Adrenal gland (tissue), 12 donors: ENCODE measurements around the gene RBMS1. TPM values are rescaled to one million over a fixed set of nuclear protein-coding genes. Genes with fewer than 3 reads are reported as not detected.

Experiments used
- DNase-seq, 7 donors: peaks; one replicate each; pipeline ENCODE4 v3.0.0-alpha.2; 2019 to 2020
- H3K27ac ChIP-seq, 5 donors: fragments of 200-600 bp; sonication (generic) in 4 of 5; 1 replicate in 3 of 5; 2 replicates in 2 of 5; pipeline versions ENCODE4 v1.5.1 to v1.8.0; 2016 to 2020; ENCODE audit warnings: mild to moderate bottlenecking in 1 of 5
- H3K27me3 ChIP-seq: fragments of 200-600 bp; 2 replicates; pipeline ENCODE4 v1.8.0; 2021
- H3K36me3 ChIP-seq, 2 donors: fragments of 200-600 bp; replicated peaks in 1 of 2; 1 replicate in 1 of 2; 2 replicates in 1 of 2; pipeline versions ENCODE4 v1.5.1 to v1.8.0; 2018 to 2022
- H3K4me1 ChIP-seq, 2 donors: fragments of 200-600 bp; replicated peaks in 1 of 2; 1 replicate in 1 of 2; 2 replicates in 1 of 2; pipeline versions ENCODE4 v1.5.1 to v1.8.0; 2018 to 2021
- H3K4me3 ChIP-seq, 4 donors: fragments of 200-600 bp; sonication (generic) in 3 of 4; one replicate each; pipeline ENCODE4 v1.5.1; 2016 to 2018
- H3K9me3 ChIP-seq, 3 donors: fragments of 200-600 bp; sonication (generic) in 1 of 3; replicated peaks in 1 of 3; 1 replicate in 2 of 3; 2 replicates in 1 of 3; pipeline versions ENCODE4 v1.5.1 to v1.8.0; 2016 to 2021
- POLR2A ChIP-seq, 2 donors: fragments of 450-650 bp; IDR thresholded peaks; one replicate each; pipeline ENCODE4 v1.6.1; 2017; ENCODE audit warnings: antibody characterized with exemption in 2 of 2, mild to moderate bottlenecking in 2 of 2, moderate library complexity in 1 of 2
- WGBS, 4 donors: extraction: QIAGEN DNeasy Blood & Tissue Kit in 2 of 4; methylation state at CpG; one replicate each; pipeline versions ENCODE4 v1.1.5 to v1.1.7; 2013 to 2017; 5-methylcytosine and 5-hydroxymethylcytosine counted together
- intact Hi-C, 2 donors: fragments of 100-400 bp; cut with DNase I; formaldehyde crosslinking; loops; one replicate each; pipeline versions ENCODE4 v1.14.1 to v1.15.0; 2022 to 2023
- polyA plus RNA-seq, 3 donors: library from polyadenylated mRNA; stranded (reverse); fragments of 200-250 nt in 2 of 3; fragments of 350-450 nt in 1 of 3; fragmentation: Illumina TruSeq in 1 of 3; extraction: RNeasy Lipid Tissue Mini Kit (QIAGEN cat#74804) in 1 of 3; gene quantifications; one replicate each; pipeline ENCODE4 v1.2.3, GENCODE V29; 2013 to 2014
- total RNA-seq, 9 donors: library from RNA; depleted of rRNA in 4 of 9; stranded (reverse); fragments of >200 nt in 4 of 9; fragments of 120-200 nt in 1 of 9; fragmentation: NEBNext Ultra II Directional in 1 of 9; extraction: Animal tissue kit (Norgen Biotek cat#: 25700) in 1 of 9; gene quantifications; one replicate each; pipeline versions ENCODE4 v1.1.0 to v1.2.4, GENCODE V29; 2013 to 2023
- TF ChIP-seq, protein P1 (sequence below), 6 experiments: fragments of 450-650 bp in 4 of 6; fragments of 200-600 bp in 2 of 6; sonication (generic) in 1 of 6; IDR thresholded peaks; 1 replicate in 5 of 6; 2 replicates in 1 of 6; pipeline versions ENCODE4 v1.5.1 to v1.8.0; 2016 to 2021; ENCODE audit warnings: antibody characterized with exemption in 6 of 6, mild to moderate bottlenecking in 2 of 6, moderate library complexity in 1 of 6
- donor health status: healthy with polysubstance abuse.
- donor health status: Bipolar disorder and iron deficiency.
- donor health status: DM: yes; HTN: yes; CAD: no.
- donor health status: DM: no; HTN: no; CAD: no.
- donor health status: DM: no; HTN: no; CAD: no.
- donor health status: DM: yes; HTN: yes; CAD: no.

RBMS1 gene
- total and polyA plus RNA-seq, 12 donors: 24.2 to 62.1 (median 37.1) TPM

- Histone ChIP-seq H3K4me3 (no peak overlapping the region), H3K27ac (no peak overlapping the region), H3K4me1 (peaks cover 0 to 35% of the 10 kb centered on the region in 2 donors), H3K36me3 (peaks cover 0 to 28% of the 10 kb centered on the region in 2 donors), H3K27me3 (no peaks in the 10 kb centered on the region), H3K9me3 (no peaks in the 10 kb centered on the region)
- DNase-seq: no peak
- 78 to 86% (median 83%) methylated on average over 2 of the region's 2 CpGs for WGBS, 4 donors
- TF ChIP-seq POLR2A (IDR thresholded peaks at IDR 0.05): no peak
- TF ChIP-seq, protein P1, sequence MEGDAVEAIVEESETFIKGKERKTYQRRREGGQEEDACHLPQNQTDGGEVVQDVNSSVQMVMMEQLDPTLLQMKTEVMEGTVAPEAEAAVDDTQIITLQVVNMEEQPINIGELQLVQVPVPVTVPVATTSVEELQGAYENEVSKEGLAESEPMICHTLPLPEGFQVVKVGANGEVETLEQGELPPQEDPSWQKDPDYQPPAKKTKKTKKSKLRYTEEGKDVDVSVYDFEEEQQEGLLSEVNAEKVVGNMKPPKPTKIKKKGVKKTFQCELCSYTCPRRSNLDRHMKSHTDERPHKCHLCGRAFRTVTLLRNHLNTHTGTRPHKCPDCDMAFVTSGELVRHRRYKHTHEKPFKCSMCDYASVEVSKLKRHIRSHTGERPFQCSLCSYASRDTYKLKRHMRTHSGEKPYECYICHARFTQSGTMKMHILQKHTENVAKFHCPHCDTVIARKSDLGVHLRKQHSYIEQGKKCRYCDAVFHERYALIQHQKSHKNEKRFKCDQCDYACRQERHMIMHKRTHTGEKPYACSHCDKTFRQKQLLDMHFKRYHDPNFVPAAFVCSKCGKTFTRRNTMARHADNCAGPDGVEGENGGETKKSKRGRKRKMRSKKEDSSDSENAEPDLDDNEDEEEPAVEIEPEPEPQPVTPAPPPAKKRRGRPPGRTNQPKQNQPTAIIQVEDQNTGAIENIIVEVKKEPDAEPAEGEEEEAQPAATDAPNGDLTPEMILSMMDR (IDR thresholded peaks at IDR 0.05): no peak
- intact Hi-C loops: no loop called here
Observed at GRCh38 chr2:160288324-160288723, 205.3 kb downstream of the RBMS1 start.

- Histone ChIP-seq H3K9me3 (no peaks in the 10 kb centered on the region), H3K27me3 (no peaks in the 10 kb centered on the region), H3K4me3 (no peak overlapping the region), H3K36me3 (peaks cover 0 to 22% of the 10 kb centered on the region in 2 donors), H3K4me1 (peaks cover 0 to 28% of the 10 kb centered on the region in 2 donors), H3K27ac (no peak overlapping the region)
- TF ChIP-seq POLR2A (IDR thresholded peaks at IDR 0.05): no peak
- TF ChIP-seq, protein P1 (IDR thresholded peaks at IDR 0.05): no peak
- DNase-seq: no peak
- intact Hi-C loops: no loop called here
- WGBS, 4 donors: 60 to 84% (median 63%) methylated on average over 3 of the region's 3 CpGs
Observed at GRCh38 chr2:160287476-160287875, 206.1 kb downstream of the RBMS1 start.

- TF ChIP-seq POLR2A (IDR thresholded peaks at IDR 0.05): no peak
- TF ChIP-seq, protein P1 (IDR thresholded peaks at IDR 0.05): no peak
- 95 to 96% (median 96%) methylated on average over 5 of the region's 5 CpGs for WGBS, 4 donors
- H3K36me3 ChIP-seq: peaks cover 0 to 22% of the 10 kb centered on the region in 2 donors
Observed at GRCh38 chr2:160286551-160286950, 207.1 kb downstream of the RBMS1 start.

DNA sequence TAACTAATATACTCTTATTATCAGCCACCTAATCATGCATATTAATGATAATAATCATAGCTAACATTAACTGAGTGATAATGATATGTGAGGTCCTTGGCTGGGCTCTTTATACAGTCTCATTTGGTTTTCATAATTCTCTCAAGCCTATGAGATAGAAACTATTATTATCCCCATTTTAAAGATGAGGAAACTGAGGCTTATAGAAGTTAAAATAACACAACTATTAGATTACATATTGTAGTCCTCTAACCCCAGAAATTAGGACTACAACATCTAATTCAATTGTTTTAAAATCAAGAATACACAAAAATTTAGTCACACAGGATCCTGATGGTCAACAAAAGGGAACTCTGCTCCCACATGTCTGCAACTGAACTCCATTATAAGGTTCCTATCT lies 209.9 kb downstream of the RBMS1 start:
- TF ChIP-seq, protein P1 (IDR thresholded peaks at IDR 0.05): no peak
- TF ChIP-seq POLR2A (IDR thresholded peaks at IDR 0.05): no peak
- Histone ChIP-seq H3K4me1 (peaks cover 0 to 21% of the 10 kb centered on the region in 2 donors), H3K4me3 (no peak overlapping the region), H3K9me3 (no peaks in the 10 kb centered on the region), H3K27ac (no peak overlapping the region), H3K27me3 (no peaks in the 10 kb centered on the region), H3K36me3 (peaks cover 0 to 22% of the 10 kb centered on the region in 2 donors)
- no peak for DNase-seq
- intact Hi-C loops: no loop called here

More at GRCh38 chr2:160286551-160286950, 207.1 kb downstream of the RBMS1 start:
- no peak overlapping the region for H3K4me3 ChIP-seq
- DNase-seq: no peak
- intact Hi-C loops: no loop called here
- no peaks in the 10 kb centered on the region for H3K27me3 ChIP-seq
- no peaks in the 10 kb centered on the region for H3K9me3 ChIP-seq
- no peak overlapping the region for H3K27ac ChIP-seq
- H3K4me1 ChIP-seq: peaks cover 0 to 24% of the 10 kb centered on the region in 2 donors
